ENCODE measurements around the gene ERN2. TPM values are rescaled to one million over a fixed set of nuclear protein-coding genes. Genes with fewer than 3 reads are reported as not detected.

ERN2 gene
- total and polyA plus RNA-seq, 2 experiments from 2014 or later = 0.46 to 0.97 TPM

GRCh38 chr16:23706439-23706838 is 6.6 kb downstream of the ERN2 start:
- no peak for DNase-seq (ENCODE audit: low spot score)
- Histone ChIP-seq H4K20me1 (ENCODE audit: insufficient read depth, poor library complexity, severe bottlenecking) (no peaks in the 10 kb centered on the region), H3K36me3 (replicated peaks; ENCODE audit: insufficient read depth, low read depth) (no peaks in the 10 kb centered on the region), H2AFZ (no peak overlapping the region), H3K79me2 (no peaks in the 10 kb centered on the region), H3K4me1 (ENCODE audit: insufficient read depth) (no peaks in the 10 kb centered on the region), H3K27ac (no peak overlapping the region), H3K27me3 (peaks cover 5% of the 10 kb centered on the region), H3K9me3 (ENCODE audit: low read depth) (no peaks in the 10 kb centered on the region), H3K4me3 (no peak overlapping the region), H3K4me2 (no peak overlapping the region), H3K9me2 (replicated peaks; ENCODE audit: insufficient read depth) (no peaks in the 10 kb centered on the region)
- TF ChIP-seq EZH2 (IDR thresholded peaks at IDR 0.05; ENCODE audit: borderline replicate concordance) (no peak), EZH2phosphoT487 (IDR thresholded peaks at IDR 0.05; ENCODE audit: low read depth, severe bottlenecking, unreplicated experiment) (no peak), CTCF (IDR thresholded peaks at IDR 0.05; ENCODE audit: poor library complexity) (no peak)
- 98% methylated on average over 4 of the region's 4 CpGs for WGBS (ENCODE audit: low lambda C conversion rate, missing lambda C conversion rate)

GRCh38 chr16:23705517-23705902 is 7.5 kb downstream of the ERN2 start:
- H3K9me2 ChIP-seq (replicated peaks; ENCODE audit: insufficient read depth) = no peaks in the 10 kb centered on the region
- no peak overlapping the region for H2AFZ ChIP-seq
- H3K79me2 ChIP-seq = no peaks in the 10 kb centered on the region
- no peaks in the 10 kb centered on the region for H3K36me3 ChIP-seq (replicated peaks; ENCODE audit: insufficient read depth, low read depth)
- H3K4me1 ChIP-seq (ENCODE audit: insufficient read depth) = no peaks in the 10 kb centered on the region
- H3K9me3 ChIP-seq (ENCODE audit: low read depth) = no peaks in the 10 kb centered on the region
- H4K20me1 ChIP-seq (ENCODE audit: insufficient read depth, poor library complexity, severe bottlenecking) = no peaks in the 10 kb centered on the region
- H3K27me3 ChIP-seq = no peaks in the 10 kb centered on the region
- no peak overlapping the region for H3K4me3 ChIP-seq
- H3K27ac ChIP-seq = no peak overlapping the region
- 82% methylated on average over 2 of the region's 2 CpGs for WGBS (ENCODE audit: low lambda C conversion rate, missing lambda C conversion rate)
- no peak overlapping the region for H3K4me2 ChIP-seq
- no peak for DNase-seq (ENCODE audit: low spot score)
- TF ChIP-seq CTCF (IDR thresholded peaks at IDR 0.05; ENCODE audit: poor library complexity) (no peak), EZH2phosphoT487 (IDR thresholded peaks at IDR 0.05; ENCODE audit: low read depth, severe bottlenecking, unreplicated experiment) (no peak), EZH2 (IDR thresholded peaks at IDR 0.05; ENCODE audit: borderline replicate concordance) (no peak)

- 92% methylated on average over 22 of the region's 22 CpGs for WGBS (ENCODE audit: low lambda C conversion rate, missing lambda C conversion rate)
These were observed 8.1 kb downstream of the ERN2 start for GRCh38 chr16:23704772-23705516.

More at GRCh38 chr16:23704772-23705516, 8.1 kb downstream of the ERN2 start:
- H2AFZ ChIP-seq = no peak overlapping the region
- TF ChIP-seq EZH2 (IDR thresholded peaks at IDR 0.05; ENCODE audit: borderline replicate concordance) (no peak), CTCF (IDR thresholded peaks at IDR 0.05; ENCODE audit: poor library complexity) (no peak), EZH2phosphoT487 (IDR thresholded peaks at IDR 0.05; ENCODE audit: low read depth, severe bottlenecking, unreplicated experiment) (no peak)
- no peaks in the 10 kb centered on the region for H3K4me1 ChIP-seq (ENCODE audit: insufficient read depth)
- no peak for DNase-seq (ENCODE audit: low spot score)
- no peaks in the 10 kb centered on the region for H3K9me3 ChIP-seq (ENCODE audit: low read depth)
- H4K20me1 ChIP-seq (ENCODE audit: insufficient read depth, poor library complexity, severe bottlenecking) = no peaks in the 10 kb centered on the region
- H3K27ac ChIP-seq = no peak overlapping the region
- no peaks in the 10 kb centered on the region for H3K9me2 ChIP-seq (replicated peaks; ENCODE audit: insufficient read depth)
- no peak overlapping the region for H3K4me2 ChIP-seq
- H3K4me3 ChIP-seq = no peak overlapping the region
- H3K27me3 ChIP-seq = no peaks in the 10 kb centered on the region
- H3K79me2 ChIP-seq = no peaks in the 10 kb centered on the region
- no peaks in the 10 kb centered on the region for H3K36me3 ChIP-seq (replicated peaks; ENCODE audit: insufficient read depth, low read depth)

Measured in hepatocyte (in vitro differentiated cells).